Liver (tissue), 3 donors: Measurements from ENCODE around the gene ARL2.

Experiments used
- ATF3 ChIP-seq: IDR thresholded peaks from 2 replicates; pipeline ENCODE4 v1.6.1; 2016; ENCODE audit warnings: antibody characterized with exemption
- CTCF ChIP-seq: fragments of 150-350 bp; IDR thresholded peaks from 2 replicates; pipeline ENCODE4 v1.5.1; 2017; ENCODE audit warnings: improper control_type of control experiment, low read depth, low read length; ENCODE audit not compliant: missing input control
- EGR1 ChIP-seq, 2 donors: IDR thresholded peaks; 2 replicates each; pipeline ENCODE4 v1.6.1; 2016 to 2018; ENCODE audit warnings: antibody characterized with exemption in 2 of 2, low read depth in 2 of 2
- JUND ChIP-seq, 2 donors: IDR thresholded peaks; 2 replicates each; pipeline ENCODE4 v1.6.1; 2016; ENCODE audit warnings: antibody characterized with exemption in 2 of 2
- MAX ChIP-seq: IDR thresholded peaks from 2 replicates; pipeline ENCODE4 v1.6.1; 2016; ENCODE audit warnings: antibody characterized with exemption
- NR2F2 ChIP-seq: IDR thresholded peaks from 2 replicates; pipeline ENCODE4 v1.6.1; 2016; ENCODE audit warnings: antibody characterized with exemption
- RAD21 ChIP-seq, 2 donors: IDR thresholded peaks; 2 replicates each; pipeline ENCODE4 v1.6.1; 2016; ENCODE audit warnings: antibody characterized with exemption in 2 of 2, mild to moderate bottlenecking in 2 of 2
- SP1 ChIP-seq: IDR thresholded peaks from 2 replicates; pipeline ENCODE4 v1.6.1; 2018; ENCODE audit warnings: antibody characterized with exemption, mild to moderate bottlenecking
- TF ChIP-seq, protein P1 (sequence below): IDR thresholded peaks from 2 replicates; pipeline ENCODE4 v1.6.1; 2016; ENCODE audit warnings: antibody characterized with exemption, mild to moderate bottlenecking
- donor health status: healthy.
- donor health status: healthy.

DNA sequence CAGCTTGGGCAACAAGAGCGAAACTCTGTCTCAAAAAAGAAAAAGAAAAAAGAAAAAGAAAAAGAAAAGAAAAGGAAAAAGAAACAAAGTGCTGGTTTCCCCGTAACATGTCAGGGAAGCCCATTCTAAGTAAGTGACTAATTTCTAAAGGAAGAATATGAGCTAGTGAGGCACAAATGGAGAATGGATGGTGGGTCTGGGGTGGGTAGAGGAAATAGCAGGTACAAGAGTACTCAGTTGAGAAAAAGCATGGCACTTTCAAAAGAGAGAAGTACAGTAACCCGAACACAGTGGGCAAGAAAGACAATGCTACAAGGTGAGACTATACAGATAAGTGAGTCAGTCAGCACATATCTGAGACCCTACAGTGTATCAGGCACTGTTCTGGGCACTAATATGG lies 46.6 kb upstream of the ARL2 start:
- TF ChIP-seq CTCF (no peak), JUND (IDR thresholded peaks at IDR 0.05) (no peak), EGR1 (IDR thresholded peaks at IDR 0.05; ENCODE audit: low read depth in 2 of 2) (no peak), NR2F2 (no peak), MAX (no peak), SP1 (no peak), ATF3 (no peak), RAD21 (IDR thresholded peaks at IDR 0.05) (no peak)
- TF ChIP-seq, protein P1, sequence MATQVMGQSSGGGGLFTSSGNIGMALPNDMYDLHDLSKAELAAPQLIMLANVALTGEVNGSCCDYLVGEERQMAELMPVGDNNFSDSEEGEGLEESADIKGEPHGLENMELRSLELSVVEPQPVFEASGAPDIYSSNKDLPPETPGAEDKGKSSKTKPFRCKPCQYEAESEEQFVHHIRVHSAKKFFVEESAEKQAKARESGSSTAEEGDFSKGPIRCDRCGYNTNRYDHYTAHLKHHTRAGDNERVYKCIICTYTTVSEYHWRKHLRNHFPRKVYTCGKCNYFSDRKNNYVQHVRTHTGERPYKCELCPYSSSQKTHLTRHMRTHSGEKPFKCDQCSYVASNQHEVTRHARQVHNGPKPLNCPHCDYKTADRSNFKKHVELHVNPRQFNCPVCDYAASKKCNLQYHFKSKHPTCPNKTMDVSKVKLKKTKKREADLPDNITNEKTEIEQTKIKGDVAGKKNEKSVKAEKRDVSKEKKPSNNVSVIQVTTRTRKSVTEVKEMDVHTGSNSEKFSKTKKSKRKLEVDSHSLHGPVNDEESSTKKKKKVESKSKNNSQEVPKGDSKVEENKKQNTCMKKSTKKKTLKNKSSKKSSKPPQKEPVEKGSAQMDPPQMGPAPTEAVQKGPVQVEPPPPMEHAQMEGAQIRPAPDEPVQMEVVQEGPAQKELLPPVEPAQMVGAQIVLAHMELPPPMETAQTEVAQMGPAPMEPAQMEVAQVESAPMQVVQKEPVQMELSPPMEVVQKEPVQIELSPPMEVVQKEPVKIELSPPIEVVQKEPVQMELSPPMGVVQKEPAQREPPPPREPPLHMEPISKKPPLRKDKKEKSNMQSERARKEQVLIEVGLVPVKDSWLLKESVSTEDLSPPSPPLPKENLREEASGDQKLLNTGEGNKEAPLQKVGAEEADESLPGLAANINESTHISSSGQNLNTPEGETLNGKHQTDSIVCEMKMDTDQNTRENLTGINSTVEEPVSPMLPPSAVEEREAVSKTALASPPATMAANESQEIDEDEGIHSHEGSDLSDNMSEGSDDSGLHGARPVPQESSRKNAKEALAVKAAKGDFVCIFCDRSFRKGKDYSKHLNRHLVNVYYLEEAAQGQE = no peak
